Peyer's patch (tissue), 4 donors: ENCODE measurements around the gene TTLL4. TPM values are rescaled to one million over a fixed set of nuclear protein-coding genes. Genes with fewer than 3 reads are reported as not detected.
A peak's percentile ranks its signal among the peaks of the same experiment; 100 is the strongest.

ENCODE experiments used
- DNase-seq, 3 donors: peaks; one replicate each; pipeline ENCODE4 v3.0.0-alpha.2; 2017 to 2019
- H3K27ac ChIP-seq, 4 donors: fragments of 200-600 bp; sonication (generic); one replicate each; pipeline ENCODE4 v1.5.1; 2016 to 2019
- H3K27me3 ChIP-seq, 2 donors: fragments of 200-600 bp; sonication (generic); one replicate each; pipeline ENCODE4 v1.5.1; 2019
- H3K36me3 ChIP-seq, 3 donors: fragments of 200-600 bp; sonication (generic); one replicate each; pipeline ENCODE4 v1.5.1; 2016 to 2019
- H3K4me1 ChIP-seq, 4 donors: fragments of 200-600 bp; sonication (generic); one replicate each; pipeline ENCODE4 v1.5.1; 2016 to 2019
- H3K4me3 ChIP-seq, 4 donors: fragments of 200-600 bp; sonication (generic); 1 replicate in 3 of 4; 2 replicates in 1 of 4; pipeline ENCODE4 v1.5.1; 2016 to 2019; ENCODE audit warnings: mild to moderate bottlenecking in 1 of 4
- H3K9me3 ChIP-seq, 4 donors: fragments of 200-600 bp; sonication (generic); one replicate each; pipeline ENCODE4 v1.5.1; 2016 to 2019; ENCODE audit warnings: mild to moderate bottlenecking in 1 of 4
- POLR2A ChIP-seq, 2 donors: fragments of 450-650 bp; IDR thresholded peaks; one replicate each; pipeline ENCODE4 v1.5.1; 2017; ENCODE audit warnings: antibody characterized with exemption in 2 of 2, mild to moderate bottlenecking in 2 of 2, moderate library complexity in 2 of 2
- total RNA-seq, 4 donors: library from RNA; depleted of rRNA; stranded (reverse); fragments of >200 nt; gene quantifications; one replicate each; pipeline ENCODE4 v1.1.0, GENCODE V29; 2016
- TF ChIP-seq, protein P1 (sequence below), 6 experiments: fragments of 450-650 bp in 4 of 6; fragments of 200-600 bp in 2 of 6; sonication (generic) in 1 of 6; IDR thresholded peaks; one replicate each; pipeline ENCODE4 v1.5.1; 2017 to 2019; ENCODE audit warnings: antibody characterized with exemption in 6 of 6, mild to moderate bottlenecking in 3 of 6, moderate library complexity in 1 of 6

Gene TTLL4
- total RNA-seq, 4 donors from 2014 or later, result 14.9 to 48.4 (median 45.1) TPM

DNA sequence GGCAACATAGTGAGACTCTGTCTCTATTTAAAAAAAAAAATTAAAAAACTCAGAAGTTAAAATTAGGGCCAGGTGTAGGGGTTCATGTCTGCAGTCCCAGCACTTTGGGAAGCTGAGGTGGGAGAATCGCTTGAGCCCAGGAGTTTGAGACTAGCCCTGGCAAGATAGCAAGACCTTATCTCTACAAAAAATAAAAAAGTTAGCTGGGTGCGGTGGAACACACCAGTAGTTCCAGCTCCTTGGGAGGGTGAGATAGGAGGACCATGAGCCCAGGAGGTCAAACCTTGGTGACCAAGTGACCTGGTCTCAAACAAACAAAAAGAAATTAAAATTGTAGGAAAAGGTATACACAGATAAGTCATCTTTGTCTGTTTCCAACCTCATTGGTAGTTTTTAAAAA, 11.3 kb downstream of the TTLL4 start:
- Histone ChIP-seq H3K27ac (no peak overlapping the region), H3K27me3 (no peaks in the 10 kb centered on the region), H3K36me3 (no peaks in the 10 kb centered on the region), H3K4me3 (no peak overlapping the region), H3K4me1 (peaks cover 0 to 3% (median 0%) of the 10 kb centered on the region in 4 donors), H3K9me3 (peaks cover 0 to 9% (median 1%) of the 10 kb centered on the region in 4 donors)
- DNase-seq, result no peak
- TF ChIP-seq, protein P1, sequence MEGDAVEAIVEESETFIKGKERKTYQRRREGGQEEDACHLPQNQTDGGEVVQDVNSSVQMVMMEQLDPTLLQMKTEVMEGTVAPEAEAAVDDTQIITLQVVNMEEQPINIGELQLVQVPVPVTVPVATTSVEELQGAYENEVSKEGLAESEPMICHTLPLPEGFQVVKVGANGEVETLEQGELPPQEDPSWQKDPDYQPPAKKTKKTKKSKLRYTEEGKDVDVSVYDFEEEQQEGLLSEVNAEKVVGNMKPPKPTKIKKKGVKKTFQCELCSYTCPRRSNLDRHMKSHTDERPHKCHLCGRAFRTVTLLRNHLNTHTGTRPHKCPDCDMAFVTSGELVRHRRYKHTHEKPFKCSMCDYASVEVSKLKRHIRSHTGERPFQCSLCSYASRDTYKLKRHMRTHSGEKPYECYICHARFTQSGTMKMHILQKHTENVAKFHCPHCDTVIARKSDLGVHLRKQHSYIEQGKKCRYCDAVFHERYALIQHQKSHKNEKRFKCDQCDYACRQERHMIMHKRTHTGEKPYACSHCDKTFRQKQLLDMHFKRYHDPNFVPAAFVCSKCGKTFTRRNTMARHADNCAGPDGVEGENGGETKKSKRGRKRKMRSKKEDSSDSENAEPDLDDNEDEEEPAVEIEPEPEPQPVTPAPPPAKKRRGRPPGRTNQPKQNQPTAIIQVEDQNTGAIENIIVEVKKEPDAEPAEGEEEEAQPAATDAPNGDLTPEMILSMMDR (IDR thresholded peaks at IDR 0.05), result no peak
- TF ChIP-seq POLR2A (IDR thresholded peaks at IDR 0.05), result no peak

GRCh38 chr2:218722419-218722818, 11.8 kb downstream of the TTLL4 start:
- Histone ChIP-seq H3K27me3 (no peaks in the 10 kb centered on the region), H3K27ac (no peak overlapping the region), H3K4me3 (no peak overlapping the region)

GRCh38 chr2:218722876-218723785, 12.5 kb downstream of the TTLL4 start:
- no peaks in the 10 kb centered on the region for H3K36me3 ChIP-seq
- no peak overlapping the region for H3K4me3 ChIP-seq
- H3K27me3 ChIP-seq, result no peaks in the 10 kb centered on the region
- no peaks in the 10 kb centered on the region for H3K4me1 ChIP-seq
- TF ChIP-seq POLR2A (IDR thresholded peaks at IDR 0.05), result no peak
- DNase-seq, result no peak
- peaks cover 0 to 14% (median 1%) of the 10 kb centered on the region in 4 donors for H3K9me3 ChIP-seq
- H3K27ac ChIP-seq, result no peak overlapping the region

More at GRCh38 chr2:218722419-218722818, 11.8 kb downstream of the TTLL4 start:
- no peak for DNase-seq
- Histone ChIP-seq H3K36me3 (no peaks in the 10 kb centered on the region), H3K4me1 (no peaks in the 10 kb centered on the region), H3K9me3 (peaks cover 0 to 12% (median 1%) of the 10 kb centered on the region in 4 donors)
- TF ChIP-seq, protein P1 (IDR thresholded peaks at IDR 0.05), result no peak
- TF ChIP-seq POLR2A (IDR thresholded peaks at IDR 0.05), result no peak

DNA sequence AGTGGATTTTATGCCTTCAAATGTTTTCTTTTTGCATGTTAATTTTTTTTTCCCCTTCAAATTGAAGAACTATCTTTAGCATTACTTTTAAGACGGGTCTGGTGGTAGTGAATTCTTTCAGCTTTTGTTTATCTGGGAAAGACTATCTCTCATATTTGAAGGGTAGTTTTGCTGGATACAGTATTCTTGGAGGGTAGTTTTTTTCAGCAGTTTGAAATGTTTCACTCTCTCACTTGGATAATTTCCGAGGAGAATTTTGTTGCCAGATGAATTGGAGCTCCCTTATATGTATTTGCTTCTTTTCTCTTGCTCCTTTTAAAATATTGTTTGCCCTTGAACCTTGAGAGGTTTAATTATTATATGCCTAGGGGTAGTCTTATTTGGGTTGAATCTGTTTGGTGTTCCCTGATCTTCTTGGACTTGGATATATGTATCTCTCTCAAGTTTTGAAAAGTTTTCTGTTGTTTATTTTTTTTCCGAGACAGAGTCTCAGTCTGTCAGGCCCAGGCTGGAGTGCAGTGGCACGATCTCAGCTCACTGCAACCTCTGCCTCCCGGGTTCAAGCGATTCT, 15.5 kb downstream of the TTLL4 start:
- Histone ChIP-seq H3K27ac (no peak overlapping the region), H3K4me1 (no peaks in the 10 kb centered on the region), H3K9me3 (peaks cover 0 to 14% (median 1%) of the 10 kb centered on the region in 4 donors), H3K27me3 (no peaks in the 10 kb centered on the region), H3K36me3 (no peaks in the 10 kb centered on the region), H3K4me3 (no peak overlapping the region)
- no peak for DNase-seq
- TF ChIP-seq POLR2A (IDR thresholded peaks at IDR 0.05), result no peak
- TF ChIP-seq, protein P1 (IDR thresholded peaks at IDR 0.05), result no peak

DNA sequence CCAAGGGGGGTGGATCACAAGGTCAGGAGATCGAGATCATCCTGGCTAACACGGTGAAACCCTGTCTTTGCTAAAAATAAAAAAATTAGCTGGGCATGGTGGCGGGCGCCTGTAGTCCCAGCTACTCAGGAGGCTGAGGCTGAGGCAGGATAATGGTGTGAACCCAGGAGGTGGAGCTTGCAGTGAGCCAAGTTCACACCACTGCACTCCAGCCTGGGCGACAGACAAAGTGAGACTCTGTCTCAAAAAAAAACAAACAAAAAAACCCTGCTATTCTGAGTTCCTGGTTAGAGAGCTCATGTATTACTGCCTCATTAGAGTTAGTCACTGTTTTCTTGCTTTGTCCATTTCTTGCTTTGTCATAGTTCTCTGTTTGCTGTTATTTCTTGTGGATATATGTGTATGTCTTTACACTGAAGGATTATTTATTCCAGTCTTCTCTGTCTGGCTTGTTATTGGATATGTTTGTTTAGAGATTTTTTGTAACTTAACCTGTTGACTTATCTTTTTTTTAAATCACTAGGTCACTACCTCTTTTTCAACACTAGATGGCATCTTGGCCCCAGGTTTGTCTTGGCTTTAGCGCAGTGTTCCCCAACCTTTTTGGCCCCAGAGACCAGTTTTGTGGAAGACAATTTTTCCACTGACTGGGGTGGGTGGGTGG, 17.0 kb downstream of the TTLL4 start:
- no peaks in the 10 kb centered on the region for H3K27me3 ChIP-seq
- H3K27ac ChIP-seq, result no peak overlapping the region
- no peak for TF ChIP-seq POLR2A (IDR thresholded peaks at IDR 0.05)
- TF ChIP-seq, protein P1 (IDR thresholded peaks at IDR 0.05), result peak in 5 of 6 experiments; percentile 22 to 71 (median 66)
- no peak for DNase-seq
- H3K4me3 ChIP-seq, result no peak overlapping the region
- H3K36me3 ChIP-seq, result no peaks in the 10 kb centered on the region
- H3K9me3 ChIP-seq, result peaks cover 0 to 14% (median 1%) of the 10 kb centered on the region in 4 donors
- peaks cover 0 to 12% (median 6%) of the 10 kb centered on the region in 4 donors for H3K4me1 ChIP-seq
